Fibroblast of pulmonary artery (primary cell): ENCODE measurements around the gene PDXK.

Experiments used
- DNase-seq: peaks from one replicate; pipeline ENCODE4 v3.0.0-alpha.2; 2010; ENCODE audit warnings: low read depth
- H3K4me3 ChIP-seq: replicated peaks from 2 replicates; pipeline ENCODE4 v1.5.1; 2011; ENCODE audit warnings: low read depth, mild to moderate bottlenecking, control low read depth, low read length, moderate library complexity
- CTCF ChIP-seq: IDR thresholded peaks from 2 replicates; pipeline ENCODE4 v1.5.1; 2011; ENCODE audit warnings: mild to moderate bottlenecking, control low read depth, low read length, inconsistent platforms; ENCODE audit errors: missing control alignments

PDXK gene

GRCh38 chr21:43753439-43753799 lies 34.5 kb downstream of the PDXK start:
- DNase-seq: no peak
- no peak for TF ChIP-seq CTCF
- no peak overlapping the region for H3K4me3 ChIP-seq

- no peak for TF ChIP-seq CTCF
- H3K4me3 ChIP-seq: no peak overlapping the region
- no peak for DNase-seq
Measured at GRCh38 chr21:43754948-43755781, 36.2 kb downstream of the PDXK start.

GRCh38 chr21:43755820-43756594 lies 37.1 kb downstream of the PDXK start:
- no peak for DNase-seq
- TF ChIP-seq CTCF: no peak
- H3K4me3 ChIP-seq: no peak overlapping the region

GRCh38 chr21:43757601-43758000 lies 38.7 kb downstream of the PDXK start:
- H3K4me3 ChIP-seq: no peak overlapping the region
- DNase-seq: no peak
- no peak for TF ChIP-seq CTCF

- DNase-seq: peak; percentile 84
- peak overlapping the region; percentile 35 for H3K4me3 ChIP-seq
- no peak for TF ChIP-seq CTCF
Measured at GRCh38 chr21:43758111-43758641, 39.2 kb downstream of the PDXK start.

GRCh38 chr21:43758811-43759210 lies 39.9 kb downstream of the PDXK start:
- no peak for TF ChIP-seq CTCF
- no peak for DNase-seq
- H3K4me3 ChIP-seq: no peak overlapping the region
